Panc1 (cell line): ENCODE data around the gene HOXA2.

ENCODE experiments used
- CTCF ChIP-seq: fragments of 450-650 bp; IDR thresholded peaks from 2 replicates; pipeline ENCODE4 v1.5.1; 2017; ENCODE audit warnings: mild to moderate bottlenecking
- SIN3A ChIP-seq: IDR thresholded peaks from 2 replicates; pipeline ENCODE4 v1.6.1; 2012; ENCODE audit warnings: low read depth, mild to moderate bottlenecking, low read length, moderate library complexity, borderline replicate concordance; ENCODE audit not compliant: insufficient read depth

GRCh38 chr7:27149842-27150567 is 47.5 kb upstream of the HOXA2 start:
- TF ChIP-seq CTCF (no peak), SIN3A (no peak)
